H1 (cell line): ENCODE data around the gene FAU.

ENCODE experiments used
- CTCF ChIP-seq, 3 experiments: IDR thresholded peaks; 1 replicate in 2 of 3; 2 replicates in 1 of 3; pipeline versions ENCODE4 v1.5.1 to v1.6.1; 2011; ENCODE audit warnings: low read length in 3 of 3, mild to moderate bottlenecking in 3 of 3, inconsistent platforms in 2 of 3, low read depth in 1 of 3, moderate library complexity in 1 of 3; ENCODE audit not compliant: insufficient read depth in 1 of 3; ENCODE audit errors: control extremely low read depth in 1 of 3
- EZH2 ChIP-seq: fragments of 200-600 bp; sonication (generic); IDR thresholded peaks from 2 replicates; pipeline ENCODE4 v1.7.1; 2012; ENCODE audit warnings: low read depth, mild to moderate bottlenecking, moderate library complexity, low read length, inconsistent platforms; ENCODE audit not compliant: severe bottlenecking
- GABPA ChIP-seq: IDR thresholded peaks from 2 replicates; pipeline ENCODE4 v1.6.1; 2011; ENCODE audit warnings: mild to moderate bottlenecking, low read length, moderate library complexity, borderline replicate concordance; ENCODE audit not compliant: insufficient read depth
- MAX ChIP-seq: IDR thresholded peaks from 2 replicates; pipeline ENCODE4 v1.6.1; 2012; ENCODE audit warnings: inconsistent platforms
- POLR2AphosphoS5 ChIP-seq: IDR thresholded peaks from 2 replicates; pipeline ENCODE4 v1.6.1; 2011; ENCODE audit warnings: low read depth, low read length
- RAD21 ChIP-seq, 2 experiments: IDR thresholded peaks in 1 of 2; conservative IDR thresholded peaks in 1 of 2; 2 replicates each; pipeline ENCODE4 v1.6.1; 2011; ENCODE audit warnings: low read depth in 2 of 2, low read length in 2 of 2, improper control_type of control experiment in 1 of 2, inconsistent platforms in 1 of 2, mild to moderate bottlenecking in 1 of 2, moderate library complexity in 1 of 2
- TAF1 ChIP-seq: IDR thresholded peaks from 2 replicates; pipeline ENCODE4 v1.6.1; 2011; ENCODE audit warnings: mild to moderate bottlenecking, low read depth, low read length

GRCh38 chr11:65078151-65078550 is 43.8 kb downstream of the FAU start:
- TF ChIP-seq MAX (no peak; the same call in 1 of the 2 replicates), RAD21 (IDR thresholded peaks at IDR 0.05 in 1 of 2, conservative IDR thresholded peaks at IDR 0.05 in 1 of 2; ENCODE audit: low read depth in 2 of 2, low read length in 2 of 2) (peak; percentile 60 to 68), EZH2 (no peak), CTCF (IDR thresholded peaks at IDR 0.05; ENCODE audit: control extremely low read depth in 1 of 3, insufficient read depth in 1 of 3, low read depth in 1 of 3, low read length in 3 of 3) (peak; percentile 79 to 92 (median 88)), TAF1 (no peak), POLR2AphosphoS5 (peak; percentile 58; the same call in 1 of the 2 replicates), GABPA (peak; percentile 72; the same call in 1 of the 2 replicates)
